Memory B cell (primary cell): ENCODE measurements around the gene SPOP.
"Not testable (repeated sequence)": the region's sequence is repeated elsewhere in the genome, so short reads cannot be mapped to it uniquely, and the experiment has no call there.

Source experiments
- ATAC-seq: fragments of 150-1000 bp; cut with Tn5 transposase; 2 replicates; pipeline ENCODE4 v1.10.0; 2021; ENCODE audit warnings: low read depth, mild to moderate bottlenecking, moderate library complexity
- DNase-seq, 2 donors: peaks; one replicate each; pipeline ENCODE4 v3.0.0; 2022; ENCODE audit warnings: low spot score in 2 of 2
- H3K27ac Mint-ChIP-seq: one replicate; pipeline ENCODE4 v1.8.0; 2022; ENCODE audit warnings: mild to moderate bottlenecking, moderate library complexity, mixed read lengths
- H3K27me3 Mint-ChIP-seq: one replicate; pipeline ENCODE4 v1.8.0; 2022; ENCODE audit warnings: mixed read lengths
- H3K36me3 Mint-ChIP-seq: one replicate; pipeline ENCODE4 v1.8.0; 2022; ENCODE audit warnings: mild to moderate bottlenecking, mixed read lengths
- H3K4me1 Mint-ChIP-seq: one replicate; pipeline ENCODE4 v1.8.0; 2022; ENCODE audit warnings: mixed read lengths
- H3K4me3 Mint-ChIP-seq: one replicate; pipeline ENCODE4 v1.8.0; 2022; ENCODE audit warnings: mild to moderate bottlenecking, moderate library complexity, mixed read lengths
- H3K9me3 Mint-ChIP-seq: one replicate; pipeline ENCODE4 v1.8.0; 2022; ENCODE audit warnings: mixed read lengths

Gene SPOP

GRCh38 chr17:49656247-49656646 is 21.6 kb downstream of the SPOP start:
- no peaks in the 10 kb centered on the region for H3K9me3 Mint-ChIP-seq
- peaks cover 13% of the 10 kb centered on the region for H3K36me3 Mint-ChIP-seq
- no peak overlapping the region for H3K4me3 Mint-ChIP-seq
- ATAC-seq, result no peak
- no peak overlapping the region for H3K27ac Mint-ChIP-seq
- no peaks in the 10 kb centered on the region for H3K27me3 Mint-ChIP-seq
- no peak for DNase-seq
- peaks cover 32% of the 10 kb centered on the region for H3K4me1 Mint-ChIP-seq

- ATAC-seq, result no peak
- Mint-ChIP-seq H3K36me3 (peaks cover 9% of the 10 kb centered on the region), H3K27me3 (no peaks in the 10 kb centered on the region)
Measured at GRCh38 chr17:49647256-49647585, 30.7 kb downstream of the SPOP start.

GRCh38 chr17:49646391-49647255 is 31.3 kb downstream of the SPOP start:
- Mint-ChIP-seq H3K36me3 (peaks cover 9% of the 10 kb centered on the region), H3K4me3 (peak overlapping the region; percentile 52), H3K4me1 (peaks cover 29% of the 10 kb centered on the region), H3K9me3 (no peaks in the 10 kb centered on the region), H3K27me3 (no peaks in the 10 kb centered on the region), H3K27ac (peak overlapping the region; percentile 67)
- no peak for ATAC-seq
- DNase-seq, result no peak

More at GRCh38 chr17:49647256-49647585, 30.7 kb downstream of the SPOP start:
- H3K27ac Mint-ChIP-seq, result no peak overlapping the region
- H3K9me3 Mint-ChIP-seq, result no peaks in the 10 kb centered on the region
- DNase-seq, result no peak
- peaks cover 29% of the 10 kb centered on the region for H3K4me1 Mint-ChIP-seq
- peak overlapping the region; percentile 52 for H3K4me3 Mint-ChIP-seq

GRCh38 chr17:49646056-49646390 is 31.9 kb downstream of the SPOP start:
- ATAC-seq, H3K4me3 Mint-ChIP-seq, H3K27me3 Mint-ChIP-seq, DNase-seq, H3K9me3 Mint-ChIP-seq, H3K36me3 Mint-ChIP-seq: not testable (repeated sequence)
- peaks cover 25% of the 10 kb centered on the region for H3K4me1 Mint-ChIP-seq
- H3K27ac Mint-ChIP-seq, result peak overlapping the region; percentile 39

GRCh38 chr17:49645654-49646053 is 32.2 kb downstream of the SPOP start:
- ATAC-seq (no peak), DNase-seq (no peak)
- H3K27me3 Mint-ChIP-seq, result no peaks in the 10 kb centered on the region
- no peaks in the 10 kb centered on the region for H3K9me3 Mint-ChIP-seq
- H3K4me1 Mint-ChIP-seq, result peaks cover 24% of the 10 kb centered on the region
- H3K4me3 Mint-ChIP-seq, result no peak overlapping the region
- peaks cover 8% of the 10 kb centered on the region for H3K36me3 Mint-ChIP-seq
- H3K27ac Mint-ChIP-seq, result peak overlapping the region; percentile 39

- Mint-ChIP-seq H3K27ac (no peak overlapping the region), H3K4me1 (peaks cover 12% of the 10 kb centered on the region), H3K36me3 (peaks cover 14% of the 10 kb centered on the region), H3K27me3 (no peaks in the 10 kb centered on the region), H3K9me3 (no peaks in the 10 kb centered on the region), H3K4me3 (no peak overlapping the region)
- ATAC-seq (no peak), DNase-seq (no peak)
Measured at GRCh38 chr17:49640556-49640955, 37.3 kb downstream of the SPOP start.

- ATAC-seq, result no peak
- Mint-ChIP-seq H3K4me3 (no peak overlapping the region), H3K27me3 (no peaks in the 10 kb centered on the region), H3K4me1 (peaks cover 10% of the 10 kb centered on the region), H3K36me3 (peaks cover 14% of the 10 kb centered on the region), H3K9me3 (no peaks in the 10 kb centered on the region), H3K27ac (no peak overlapping the region)
- DNase-seq, result no peak
Measured at GRCh38 chr17:49638818-49639217, 39.1 kb downstream of the SPOP start.

GRCh38 chr17:49637739-49638138 is 40.2 kb downstream of the SPOP start:
- no peak overlapping the region for H3K4me3 Mint-ChIP-seq

GRCh38 chr17:49637050-49637449 is 40.8 kb downstream of the SPOP start:
- no peaks in the 10 kb centered on the region for H3K27me3 Mint-ChIP-seq
- H3K9me3 Mint-ChIP-seq, result no peaks in the 10 kb centered on the region
- DNase-seq, result no peak
- H3K27ac Mint-ChIP-seq, result no peak overlapping the region
- H3K36me3 Mint-ChIP-seq, result peaks cover 14% of the 10 kb centered on the region
- no peak overlapping the region for H3K4me3 Mint-ChIP-seq
- ATAC-seq, result no peak
- peaks cover 6% of the 10 kb centered on the region for H3K4me1 Mint-ChIP-seq

More at GRCh38 chr17:49637739-49638138, 40.2 kb downstream of the SPOP start:
- Mint-ChIP-seq H3K36me3 (peaks cover 14% of the 10 kb centered on the region), H3K27me3 (no peaks in the 10 kb centered on the region), H3K27ac (no peak overlapping the region), H3K4me1 (peaks cover 9% of the 10 kb centered on the region), H3K9me3 (no peaks in the 10 kb centered on the region)
- DNase-seq (no peak), ATAC-seq (no peak)

GRCh38 chr17:49635121-49635520 is 42.8 kb downstream of the SPOP start:
- no peak for ATAC-seq
- Mint-ChIP-seq H3K4me1 (peaks cover 10% of the 10 kb centered on the region), H3K4me3 (no peak overlapping the region), H3K9me3 (no peaks in the 10 kb centered on the region), H3K36me3 (peaks cover 13% of the 10 kb centered on the region), H3K27ac (no peak overlapping the region), H3K27me3 (no peaks in the 10 kb centered on the region)
- no peak for DNase-seq

- H3K4me3 Mint-ChIP-seq, result no peak overlapping the region
- H3K4me1 Mint-ChIP-seq, result peaks cover 13% of the 10 kb centered on the region
- DNase-seq (no peak), ATAC-seq (no peak)
- no peaks in the 10 kb centered on the region for H3K27me3 Mint-ChIP-seq
- H3K27ac Mint-ChIP-seq, result peak overlapping the region; percentile 55
- no peaks in the 10 kb centered on the region for H3K9me3 Mint-ChIP-seq
- peaks cover 13% of the 10 kb centered on the region for H3K36me3 Mint-ChIP-seq
Measured at GRCh38 chr17:49634485-49634860, 43.4 kb downstream of the SPOP start.

GRCh38 chr17:49633762-49634484 is 44.0 kb downstream of the SPOP start:
- H3K9me3 Mint-ChIP-seq, result no peaks in the 10 kb centered on the region
- H3K4me3 Mint-ChIP-seq, result no peak overlapping the region
- H3K4me1 Mint-ChIP-seq, result peaks cover 13% of the 10 kb centered on the region
- DNase-seq (no peak), ATAC-seq (no peak)
- H3K36me3 Mint-ChIP-seq, result peaks cover 11% of the 10 kb centered on the region
- H3K27me3 Mint-ChIP-seq, result no peaks in the 10 kb centered on the region
- H3K27ac Mint-ChIP-seq, result peak overlapping the region; percentile 55

GRCh38 chr17:49633250-49633649 is 44.6 kb downstream of the SPOP start:
- Mint-ChIP-seq H3K4me3 (no peak overlapping the region), H3K4me1 (peaks cover 13% of the 10 kb centered on the region), H3K27me3 (no peaks in the 10 kb centered on the region), H3K9me3 (no peaks in the 10 kb centered on the region), H3K27ac (no peak overlapping the region), H3K36me3 (peaks cover 6% of the 10 kb centered on the region)
- DNase-seq (no peak), ATAC-seq (no peak)

GRCh38 chr17:49632201-49632600 is 45.7 kb downstream of the SPOP start:
- H3K27ac Mint-ChIP-seq, result no peak overlapping the region
- H3K27me3 Mint-ChIP-seq, result no peaks in the 10 kb centered on the region
- no peak for ATAC-seq
- peaks cover 5% of the 10 kb centered on the region for H3K36me3 Mint-ChIP-seq
- no peaks in the 10 kb centered on the region for H3K9me3 Mint-ChIP-seq
- no peak for DNase-seq
- H3K4me3 Mint-ChIP-seq, result no peak overlapping the region
- H3K4me1 Mint-ChIP-seq, result peaks cover 10% of the 10 kb centered on the region
